Inflammatory macrophage (primary cell): ENCODE data around the gene STXBP1.

Experiments
- DNase-seq, 2 donors: peaks; one replicate each; pipeline ENCODE4 v3.0.0-alpha.2; 2020 to 2022

Gene STXBP1

DNA sequence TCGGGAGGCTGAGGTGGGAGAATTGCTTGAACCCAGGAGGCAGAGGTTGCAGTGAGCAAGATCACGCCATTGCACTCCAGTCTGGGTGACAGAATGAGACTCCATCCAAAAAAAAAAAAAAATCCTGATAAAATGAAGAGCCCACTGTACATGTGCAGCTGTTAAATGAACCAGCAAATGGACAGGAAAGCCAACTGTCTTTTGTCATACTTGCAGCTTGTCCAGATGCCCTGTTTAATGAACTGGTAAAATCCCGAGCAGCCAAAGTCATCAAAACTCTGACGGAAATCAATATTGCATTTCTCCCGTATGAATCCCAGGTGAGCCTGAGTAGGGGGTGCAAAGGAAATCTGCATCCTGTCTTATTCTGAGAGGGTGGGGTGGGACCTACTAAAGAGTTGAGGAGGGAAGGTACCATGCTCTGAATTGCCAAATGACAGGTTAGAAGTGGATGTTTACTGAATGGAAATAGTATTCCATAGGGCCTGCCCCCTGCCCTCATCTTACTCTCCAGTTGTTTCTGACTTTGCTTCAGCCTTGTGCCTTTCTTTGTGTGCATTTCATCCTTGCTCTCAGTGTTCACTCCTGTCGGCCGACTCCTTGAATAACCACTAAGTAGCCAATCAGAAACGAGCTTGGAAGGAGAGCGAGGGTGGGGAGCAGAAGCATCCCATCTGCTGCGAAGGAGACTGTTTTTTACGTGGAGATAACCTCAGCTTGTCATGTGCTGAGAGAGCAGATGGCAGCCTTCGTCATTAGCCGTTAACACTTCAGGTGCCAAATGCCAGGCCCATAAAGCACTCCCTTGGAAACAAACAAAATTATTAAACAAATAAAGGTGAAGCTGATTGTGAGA is 49.0 kb downstream of the STXBP1 start:
- no peak for DNase-seq

DNA sequence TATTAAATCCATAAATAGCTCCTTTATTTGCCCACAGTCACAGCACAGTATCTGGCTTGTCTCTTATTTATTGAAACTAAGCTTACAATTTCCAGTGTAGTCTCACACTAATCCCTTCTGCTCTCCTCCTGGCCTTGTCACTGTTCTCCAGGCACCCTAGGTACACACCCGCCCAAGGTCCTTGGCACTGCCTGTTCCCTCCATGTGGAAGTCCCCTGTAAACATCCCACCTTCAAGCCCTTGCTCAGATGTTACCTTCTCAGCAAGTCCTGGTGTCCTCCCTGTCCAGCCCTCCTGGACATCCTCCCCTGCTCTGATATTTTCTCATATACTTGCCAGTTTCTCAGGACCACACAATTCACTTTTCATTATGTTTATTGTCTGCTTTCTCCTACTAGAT is 50.5 kb downstream of the STXBP1 start:
- DNase-seq = no peak

DNA sequence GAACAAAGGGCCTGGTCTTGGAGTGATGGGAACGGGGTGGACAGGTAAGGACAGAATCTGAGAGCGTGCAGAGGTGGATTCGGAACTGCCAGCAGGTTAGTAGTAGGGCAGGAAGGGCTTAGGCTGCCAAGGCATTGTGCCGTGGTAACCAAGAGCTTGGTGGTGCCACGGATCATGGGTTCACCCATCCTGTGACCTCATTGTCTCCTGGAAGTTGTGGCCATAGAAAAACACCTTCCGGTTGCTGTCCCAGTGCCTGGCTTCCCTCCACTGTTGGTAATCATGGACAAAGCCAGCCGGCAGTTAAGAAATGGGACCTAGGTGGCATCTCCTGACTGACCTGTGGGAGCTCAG is 52.2 kb downstream of the STXBP1 start:
- DNase-seq = no peak

DNA sequence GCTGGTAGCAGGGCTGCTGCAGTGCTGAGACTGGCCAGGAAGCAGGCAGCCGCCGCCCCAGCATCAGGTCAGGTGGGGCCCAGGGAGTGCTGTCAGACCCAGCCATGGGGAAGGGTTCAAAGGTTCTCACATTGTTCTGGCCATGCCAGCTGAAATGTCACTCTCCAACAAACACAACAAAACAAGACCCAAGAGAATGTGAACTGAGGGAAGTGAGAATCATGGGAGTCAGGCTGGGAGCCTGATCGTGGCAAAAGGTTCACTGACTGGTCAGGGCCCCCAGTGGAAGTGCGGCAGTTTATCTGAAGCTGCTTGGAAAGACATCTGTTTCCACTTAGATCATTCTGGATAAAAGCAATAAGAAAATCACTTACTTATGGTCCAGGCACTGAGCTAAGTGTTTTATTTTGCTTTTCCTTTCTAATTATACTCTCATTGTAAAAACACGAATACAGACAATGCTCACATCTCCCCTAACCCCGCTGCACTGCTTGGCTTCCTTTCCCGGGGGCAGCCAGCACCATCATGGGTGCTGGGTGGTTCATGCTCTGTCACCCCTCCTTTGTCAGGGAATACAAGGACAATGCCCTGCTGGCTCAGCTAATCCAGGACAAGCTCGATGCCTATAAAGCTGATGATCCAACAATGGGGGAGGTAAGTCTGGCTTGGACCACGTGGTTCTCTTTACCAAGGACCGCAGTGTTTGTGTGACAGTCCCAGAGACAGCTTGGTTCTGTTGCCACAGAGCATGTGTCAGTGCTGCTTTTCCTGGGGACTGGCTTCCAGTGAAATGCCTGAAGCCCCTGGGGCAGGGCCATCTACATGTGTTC is 52.8 kb downstream of the STXBP1 start:
- no peak for DNase-seq

DNA sequence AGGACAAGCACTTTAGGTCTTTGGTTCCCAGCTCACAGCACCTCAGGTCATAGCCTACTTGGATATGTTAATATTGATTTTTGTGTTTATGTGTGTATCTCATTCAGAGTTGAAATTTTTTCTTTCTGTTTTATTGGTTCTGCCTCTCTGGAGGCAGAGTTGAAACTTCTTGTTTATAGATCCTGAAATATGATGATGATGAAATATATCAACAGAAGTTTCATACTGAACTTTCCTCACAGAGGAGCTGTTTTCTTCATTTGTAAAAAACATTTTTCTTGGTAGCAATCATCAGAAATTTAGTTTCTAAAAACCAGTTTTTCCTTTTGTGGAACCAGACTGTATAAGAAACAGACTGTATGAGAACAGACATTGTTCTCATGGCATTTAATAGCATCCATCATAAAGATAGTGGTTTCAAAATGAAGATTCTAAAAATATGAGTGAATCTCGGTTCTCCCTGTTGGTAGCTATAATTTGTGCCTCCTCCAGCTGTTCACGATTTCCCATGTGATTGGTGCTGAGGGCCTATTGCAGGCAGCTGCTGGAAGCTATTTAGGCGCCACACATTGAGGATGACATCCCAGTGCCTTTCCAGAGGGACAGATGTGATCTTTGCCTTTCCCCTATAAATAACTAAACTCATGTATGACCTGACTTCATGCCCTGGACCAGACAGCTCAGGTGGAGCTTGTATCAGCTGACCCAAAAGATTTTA is 55.2 kb downstream of the STXBP1 start:
- peak in 1 of 2 donors; percentile 3 for DNase-seq

DNA sequence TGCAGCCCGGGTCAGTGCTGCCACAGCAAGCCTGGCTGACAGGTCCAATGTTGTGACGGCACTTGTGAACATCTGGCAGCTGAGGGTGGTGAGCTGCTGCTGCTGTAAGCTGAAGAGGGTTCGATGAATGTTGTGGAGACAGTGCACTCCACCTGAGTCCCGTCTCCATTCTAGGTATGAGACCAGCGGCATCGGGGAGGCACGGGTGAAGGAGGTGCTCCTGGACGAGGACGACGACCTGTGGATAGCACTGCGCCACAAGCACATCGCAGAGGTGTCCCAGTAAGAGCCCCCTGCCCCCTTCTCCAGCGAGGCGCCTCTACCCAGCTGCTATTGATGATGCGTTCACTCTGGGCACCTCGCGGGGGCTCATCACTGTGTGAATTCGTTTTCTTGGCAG is 55.8 kb downstream of the STXBP1 start:
- no peak for DNase-seq

DNA sequence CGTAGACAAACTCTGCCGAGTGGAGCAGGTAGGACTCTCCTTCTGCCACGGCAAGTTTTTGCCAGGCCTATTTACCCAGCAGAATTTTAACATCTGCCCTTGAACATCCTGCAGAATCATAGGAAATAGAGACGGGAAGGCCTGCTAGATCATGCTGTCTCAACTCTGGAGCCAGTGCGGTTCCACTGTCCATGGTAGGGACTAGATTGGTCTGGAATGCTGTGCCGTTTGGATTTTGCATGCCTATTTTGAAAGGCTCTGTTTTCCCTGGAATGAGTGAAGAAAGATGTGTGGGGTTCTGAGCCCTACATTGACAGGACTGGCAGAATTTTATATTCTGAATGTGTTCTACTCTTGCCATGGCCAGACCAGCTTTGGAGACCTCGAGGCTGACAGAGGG is 61.2 kb downstream of the STXBP1 start:
- no peak for DNase-seq

DNA sequence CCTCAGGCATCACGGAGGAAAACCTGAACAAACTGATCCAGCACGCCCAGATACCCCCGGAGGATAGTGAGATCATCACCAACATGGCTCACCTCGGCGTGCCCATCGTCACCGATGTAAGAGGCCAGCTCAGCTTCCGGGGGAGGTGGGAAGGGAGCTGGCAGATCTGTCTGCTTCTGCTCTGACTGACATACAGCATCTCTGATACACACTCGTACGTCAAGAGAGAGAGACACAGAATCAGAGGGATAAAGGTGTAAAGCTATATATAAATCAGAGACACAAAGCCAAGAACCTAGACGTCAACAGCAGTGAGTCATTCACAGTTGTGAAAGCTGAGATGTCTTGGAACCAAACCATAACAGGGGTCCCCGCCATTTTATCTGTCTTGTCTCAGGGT is 64.6 kb downstream of the STXBP1 start:
- DNase-seq = no peak

DNA sequence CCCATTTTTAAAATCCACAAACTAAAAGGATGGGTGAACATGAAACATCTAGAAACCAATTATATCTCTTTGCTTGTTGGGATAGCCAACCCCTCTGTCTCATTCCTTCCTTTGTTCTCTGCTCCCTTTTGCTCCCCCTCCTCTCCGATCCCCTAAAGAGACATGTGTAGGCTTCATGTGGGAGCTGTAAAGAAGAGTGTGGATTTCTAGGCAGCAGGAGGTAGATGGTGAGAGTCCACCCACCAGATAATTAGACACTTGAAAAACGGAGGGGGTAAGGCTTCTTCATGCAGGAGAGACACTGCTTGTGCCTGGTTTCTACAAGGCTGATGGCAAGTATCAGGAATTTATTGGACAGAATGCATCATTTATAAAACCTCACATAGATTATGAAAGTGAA is 67.4 kb downstream of the STXBP1 start:
- no peak for DNase-seq

DNA sequence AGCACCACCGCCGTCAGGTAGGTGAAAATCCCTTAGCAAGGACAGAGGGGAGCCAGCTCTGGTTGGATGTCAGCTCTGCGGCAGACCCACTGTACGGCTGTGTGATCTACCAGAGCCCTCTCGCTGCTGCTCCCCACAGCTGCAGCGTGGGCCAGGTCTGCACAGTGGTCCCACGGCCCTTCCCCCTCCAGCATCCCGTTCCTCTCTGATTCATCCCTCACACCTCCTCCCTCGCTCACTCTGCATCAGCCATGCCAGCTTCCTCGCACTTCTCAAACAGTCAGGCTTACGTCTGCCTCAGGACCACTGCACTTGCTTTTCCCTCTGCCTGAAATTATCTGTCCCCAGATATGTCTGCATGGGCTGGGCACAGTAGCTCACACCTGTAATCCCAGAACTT is 68.1 kb downstream of the STXBP1 start:
- no peak for DNase-seq

DNA sequence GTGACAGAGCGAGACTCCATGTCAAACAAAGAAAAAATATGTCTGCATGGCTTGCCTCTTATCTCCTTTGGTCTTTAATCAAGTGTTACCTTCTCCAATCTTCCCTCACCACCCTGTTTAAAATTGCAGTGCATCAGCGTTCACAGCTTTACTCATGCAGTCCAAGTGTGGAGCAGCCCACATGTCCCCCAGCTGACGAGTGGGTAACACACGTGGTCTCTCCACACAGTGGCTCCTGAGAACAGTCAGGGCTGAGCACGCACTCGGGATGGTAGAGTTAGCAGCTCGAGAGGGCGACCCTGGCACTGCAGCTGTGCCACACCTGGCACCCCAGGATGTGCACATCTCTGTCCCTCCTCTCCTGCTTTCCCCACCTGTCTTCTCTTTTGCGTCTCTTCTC is 68.8 kb downstream of the STXBP1 start:
- DNase-seq = no peak

DNA sequence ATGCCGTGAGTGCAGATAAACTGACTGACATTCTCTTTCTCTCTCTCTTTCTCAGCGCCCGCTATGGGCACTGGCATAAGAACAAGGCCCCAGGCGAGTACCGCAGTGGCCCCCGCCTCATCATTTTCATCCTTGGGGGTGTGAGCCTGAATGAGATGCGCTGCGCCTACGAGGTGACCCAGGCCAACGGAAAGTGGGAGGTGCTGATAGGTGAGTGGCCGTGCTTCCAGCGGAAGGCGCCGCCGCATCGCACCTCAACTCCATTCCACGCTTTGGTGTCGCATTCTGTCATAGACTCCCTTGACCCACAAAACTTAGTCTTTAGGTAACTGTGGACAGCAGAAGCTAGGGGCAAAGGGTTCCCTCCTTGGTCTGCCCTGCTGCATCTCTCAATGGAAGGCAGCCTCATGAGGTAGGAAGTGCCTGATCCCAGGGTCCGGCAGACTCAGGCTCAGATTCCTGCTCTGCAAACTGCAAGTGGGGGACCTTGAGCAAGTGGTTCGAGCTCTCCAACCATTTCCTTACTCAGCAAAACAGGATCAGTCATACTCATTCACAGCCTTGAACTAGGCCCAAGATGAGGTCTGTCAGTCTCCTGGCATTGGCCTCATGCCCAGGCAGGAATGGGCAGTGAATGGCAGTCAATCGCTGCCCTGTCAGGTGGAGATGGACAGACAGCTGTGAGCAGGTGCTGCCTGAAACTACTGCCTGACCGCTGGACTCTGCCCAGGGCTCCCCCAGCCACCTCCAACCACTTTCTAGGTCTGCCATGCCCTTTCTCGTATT is 70.5 kb downstream of the STXBP1 start:
- no peak for DNase-seq

DNA sequence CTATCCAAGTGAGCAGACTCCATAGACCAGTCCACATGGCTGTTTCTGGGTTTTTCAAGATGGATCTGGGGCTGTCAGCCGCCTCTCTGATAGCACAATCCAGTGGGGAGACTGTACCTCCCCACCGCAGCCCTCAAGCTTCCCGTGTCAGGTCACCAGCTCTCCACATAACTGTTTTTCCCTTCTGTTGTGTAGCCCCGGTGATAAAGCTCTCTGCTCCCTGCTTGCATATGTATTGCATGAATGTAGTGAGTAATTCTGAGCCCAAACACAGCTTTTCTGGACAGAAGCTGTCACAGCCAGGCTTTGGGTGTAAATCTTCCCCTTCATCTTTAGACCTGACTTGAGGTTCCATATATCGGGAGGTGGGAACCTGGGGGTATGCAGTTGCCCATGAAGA is 71.6 kb downstream of the STXBP1 start:
- DNase-seq = no peak

DNA sequence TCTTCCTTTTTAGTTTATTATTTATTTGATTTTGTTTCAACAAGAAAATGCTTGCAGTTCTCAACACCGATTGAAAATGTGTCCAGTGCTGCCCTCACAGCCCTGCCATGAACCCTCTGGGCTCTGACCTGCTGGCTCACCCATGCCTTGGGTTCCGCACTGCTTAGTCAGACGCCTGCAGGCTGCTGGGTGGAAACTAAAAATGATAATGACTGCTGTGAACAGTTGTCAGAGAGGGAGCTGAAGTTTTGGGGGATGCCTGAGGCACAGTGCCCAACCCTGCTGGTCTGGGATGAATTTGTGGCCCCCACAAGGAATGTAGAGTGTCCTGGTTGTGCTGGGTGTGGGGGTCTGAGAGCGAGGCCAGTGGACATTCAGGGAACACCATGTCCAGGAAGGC is 72.5 kb downstream of the STXBP1 start:
- no peak for DNase-seq

DNA sequence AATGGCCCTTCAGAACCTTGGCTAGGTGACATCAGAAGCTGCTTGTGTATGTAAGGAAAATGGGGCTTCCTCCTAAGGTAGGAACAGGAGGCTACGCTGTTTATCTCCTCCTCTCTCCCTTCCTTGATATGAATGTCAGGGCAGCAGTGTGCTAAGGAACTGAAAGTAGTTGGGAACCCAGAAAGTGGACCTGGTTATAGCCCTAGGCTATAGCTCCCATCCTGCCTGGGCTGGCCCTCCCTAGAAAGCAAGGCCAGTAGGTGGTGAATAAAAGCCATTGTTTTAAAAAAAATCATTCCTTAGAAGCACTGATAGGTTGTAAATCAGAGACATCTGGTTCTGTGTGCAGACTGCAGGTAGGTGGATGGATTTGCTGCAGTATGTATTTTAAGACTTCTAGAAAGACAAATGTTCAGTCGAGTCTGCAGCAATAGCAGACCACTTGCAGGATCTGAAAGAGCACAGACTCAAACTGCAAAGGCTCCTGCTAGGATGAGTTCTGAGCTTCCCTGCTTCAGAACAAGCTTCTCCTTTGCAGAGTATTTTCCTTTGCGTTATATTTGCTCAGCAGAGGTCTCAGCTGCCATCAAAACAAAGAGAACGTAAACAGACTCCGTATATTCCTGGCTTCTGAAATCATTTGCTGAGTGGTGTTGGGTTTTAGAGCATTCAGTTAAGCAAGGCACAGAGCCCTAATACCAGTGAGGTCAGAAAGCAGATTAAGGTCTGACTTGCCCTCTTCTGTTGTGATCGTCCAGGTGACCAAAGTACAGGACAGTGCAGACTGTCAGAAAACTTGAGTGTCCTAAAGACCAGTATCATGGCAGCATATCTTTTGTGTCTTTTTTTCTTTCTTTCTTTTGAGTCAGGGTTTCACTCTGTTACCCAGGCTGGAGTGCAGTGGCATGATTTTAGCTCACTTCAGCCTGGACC is 74.7 kb downstream of the STXBP1 start:
- no peak for DNase-seq

DNA sequence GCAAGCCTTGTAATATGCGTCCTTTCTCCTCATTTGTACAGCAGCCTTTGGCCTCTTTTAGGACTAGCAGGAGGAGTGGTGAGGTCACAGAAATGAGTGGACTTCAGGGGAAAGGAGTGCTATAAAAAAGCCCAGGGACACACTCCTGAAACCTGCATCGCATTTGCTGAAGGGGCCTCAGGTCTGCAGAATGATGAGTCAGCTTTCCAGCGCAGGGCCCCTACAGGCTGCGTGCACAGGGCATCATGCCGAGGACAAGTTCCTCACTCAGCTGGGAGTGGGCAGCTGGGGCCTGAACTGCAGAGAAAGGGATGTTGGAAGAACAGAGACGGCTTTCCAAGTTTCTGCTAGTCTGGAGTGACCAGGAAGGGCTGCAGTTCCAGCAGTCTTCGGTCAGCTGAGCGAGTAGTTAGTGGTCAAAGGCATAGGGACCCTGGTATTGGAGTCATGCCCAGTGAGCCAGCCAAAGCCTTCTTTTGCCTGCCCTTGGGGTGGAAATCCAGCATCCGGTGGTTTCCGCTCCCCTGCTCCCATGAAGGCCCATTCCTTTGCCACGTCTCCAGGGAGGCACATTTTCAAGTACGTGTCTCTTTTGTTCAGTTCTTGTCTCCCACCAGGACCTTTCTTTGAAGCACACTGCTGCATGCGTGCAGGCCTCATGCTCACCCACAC is 77.4 kb downstream of the STXBP1 start:
- DNase-seq = no peak

DNA sequence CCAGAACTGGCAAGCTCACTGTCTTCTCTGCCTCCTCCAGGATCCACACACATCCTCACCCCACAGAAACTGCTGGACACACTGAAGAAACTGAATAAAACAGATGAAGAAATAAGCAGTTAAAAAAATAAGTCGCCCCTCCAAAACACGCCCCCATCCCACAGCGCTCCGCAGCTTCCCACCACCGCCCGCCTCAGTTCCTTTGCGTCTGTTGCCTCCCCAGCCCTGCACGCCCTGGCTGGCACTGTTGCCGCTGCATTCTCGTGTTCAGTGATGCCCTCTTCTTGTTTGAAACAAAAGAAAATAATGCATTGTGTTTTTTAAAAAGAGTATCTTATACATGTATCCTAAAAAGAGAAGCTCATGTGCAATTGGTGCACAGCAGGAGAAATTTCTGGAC is 78.7 kb downstream of the STXBP1 start:
- no peak for DNase-seq

DNA sequence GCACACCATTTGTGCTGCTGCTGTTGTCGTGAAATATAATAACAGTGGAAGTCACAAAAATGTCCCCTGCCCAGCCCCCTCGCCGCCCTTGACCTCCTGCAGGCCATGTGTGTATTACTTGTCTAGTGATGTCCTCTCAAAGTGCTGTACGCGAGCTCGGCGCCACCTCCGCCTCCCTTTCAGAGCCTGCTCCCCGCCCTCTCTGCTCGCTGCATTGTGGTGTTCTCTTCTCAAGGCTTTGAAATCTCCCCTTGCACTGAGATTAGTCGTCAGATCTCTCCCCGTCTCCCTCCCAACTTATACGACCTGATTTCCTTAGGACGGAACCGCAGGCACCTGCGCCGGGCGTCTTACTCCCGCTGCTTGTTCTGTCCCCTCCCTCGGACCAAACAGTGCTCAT is 80.0 kb downstream of the STXBP1 start:
- no peak for DNase-seq

DNA sequence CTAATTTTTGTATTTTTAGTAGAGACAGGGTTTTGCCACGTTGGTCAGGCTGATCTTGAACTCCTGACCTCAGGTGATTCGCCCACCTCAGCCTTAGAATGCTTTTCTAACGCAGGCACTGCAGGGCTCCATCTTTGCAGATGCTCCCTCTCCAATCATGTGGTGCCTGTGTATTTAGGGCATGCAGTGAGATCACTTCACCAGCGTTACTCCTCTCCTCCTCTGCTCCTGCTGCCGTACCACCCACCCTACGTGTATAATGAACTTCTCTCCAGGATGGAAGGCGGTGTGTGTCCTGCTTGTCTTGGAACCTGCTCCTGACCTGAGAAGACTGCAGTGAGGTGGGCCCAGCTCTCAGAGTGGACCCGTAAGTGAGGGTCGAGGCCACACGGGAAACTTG is 81.1 kb downstream of the STXBP1 start:
- DNase-seq = no peak

DNA sequence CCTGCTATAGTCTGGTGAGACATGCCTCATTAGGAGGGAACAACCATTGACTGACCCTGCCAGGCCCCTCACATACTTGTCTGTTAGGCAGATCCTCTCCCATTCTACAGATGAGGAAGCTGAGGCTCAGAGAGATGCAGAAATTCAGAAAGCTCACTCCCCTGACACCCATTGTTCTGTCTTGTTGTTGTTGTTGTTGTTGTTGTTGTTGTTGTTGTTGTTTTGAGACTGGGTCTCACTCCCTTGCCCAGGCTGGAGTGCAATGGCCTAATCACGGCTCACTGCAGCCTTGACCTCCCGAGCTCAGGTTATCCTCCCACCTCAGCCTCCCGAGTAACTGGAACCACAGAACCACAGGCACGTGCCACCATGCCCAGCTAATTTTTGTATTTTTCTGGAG is 81.6 kb downstream of the STXBP1 start:
- DNase-seq = no peak
